Neural cell (in vitro differentiated cells): ENCODE results near the gene FCHSD1. TPM values are rescaled to one million over a fixed set of nuclear protein-coding genes. Genes with fewer than 3 reads are reported as not detected.

ENCODE experiments used
- polyA plus RNA-seq: library from polyadenylated mRNA; depleted of rRNA; stranded (reverse); fragments of >200 nt; gene quantifications from 2 replicates; pipeline ENCODE4 v1.2.3, GENCODE V29; 2014

Gene FCHSD1
- polyA plus RNA-seq, 1 donor from 2014 or later = 3.9 TPM

Other genes with a start within 250 kb of the FCHSD1 start
- gene PCDHGA9, start 248.6 kb downstream of the FCHSD1 start, polyA plus RNA-seq = 0.11 TPM in 1 of 2 replicates, not detected in the other
- gene PCDHGB6, start 243.4 kb downstream of the FCHSD1 start, polyA plus RNA-seq = 29.2 and 34.4 TPM in 2 replicates
- 7.3 and 8.1 TPM in 2 replicates for gene PCDHGA10, start 238.4 kb downstream of the FCHSD1 start, polyA plus RNA-seq
- 4.7 and 5.1 TPM in 2 replicates for gene PCDHGB7, start 233.7 kb downstream of the FCHSD1 start, polyA plus RNA-seq
- gene PCDHGA11, start 230.4 kb downstream of the FCHSD1 start, polyA plus RNA-seq = 0.32 and 0.62 TPM in 2 replicates
- gene PCDHGA12, start 220.9 kb downstream of the FCHSD1 start, polyA plus RNA-seq = 0.11 and 0.56 TPM in 2 replicates
- 2.1 and 2.8 TPM in 2 replicates for gene PCDHGC3, start 175.5 kb downstream of the FCHSD1 start, polyA plus RNA-seq
- 4.3 and 6.4 TPM in 2 replicates for gene PCDHGC4, start 166.4 kb downstream of the FCHSD1 start, polyA plus RNA-seq
- gene PCDHGC5, start 162.3 kb downstream of the FCHSD1 start, polyA plus RNA-seq = 0.51 and 0.54 TPM in 2 replicates
- 21.9 and 22.4 TPM in 2 replicates for gene DIAPH1, start 32.4 kb downstream of the FCHSD1 start, polyA plus RNA-seq
- 115 and 138 TPM in 2 replicates for gene HDAC3, start 14.6 kb downstream of the FCHSD1 start, polyA plus RNA-seq
- 44.9 and 49.4 TPM in 2 replicates for gene RELL2, start 14.4 kb downstream of the FCHSD1 start, polyA plus RNA-seq
- 1.4 and 1.8 TPM in 2 replicates for gene ARAP3, start 30.8 kb upstream of the FCHSD1 start, polyA plus RNA-seq
- gene PCDH1, start 227.0 kb upstream of the FCHSD1 start, polyA plus RNA-seq = 13.9 and 21.3 TPM in 2 replicates